CD8-positive, alpha-beta memory T cell (primary cell): Measurements from ENCODE around the gene PEX6. TPM values are rescaled to one million over a fixed set of nuclear protein-coding genes. Genes with fewer than 3 reads are reported as not detected.
A peak's percentile ranks its signal among the peaks of the same experiment; 100 is the strongest.

Experiments
- CTCF ChIA-PET: fragments of 350-600 bp; sonication (Branson Sonifier 250); formaldehyde crosslinking; loops from one replicate; lab custom pipeline; 2021; ENCODE audit warnings: antibody characterized with exemption; lab: Charles Lee
- POLR2A ChIA-PET: fragments of 350-600 bp; sonication (Branson Sonifier 250); formaldehyde crosslinking; loops from one replicate; lab custom pipeline; 2021; ENCODE audit warnings: antibody characterized with exemption; lab: Charles Lee
- DNase-seq, 5 donors: peaks; one replicate each; pipeline versions ENCODE4 v3.0.0 to v3.0.0-alpha.2; 2020 to 2022; ENCODE audit warnings: mixed read lengths in 1 of 5
- H3K27ac ChIP-seq: one replicate; pipeline ENCODE4 v1.7.0; 2013; ENCODE audit warnings: low read depth, mild to moderate bottlenecking, low read length, moderate library complexity
- H3K27me3 ChIP-seq: 2 replicates; pipeline ENCODE4 v1.7.0; 2013; ENCODE audit warnings: low read length, mild to moderate bottlenecking; ENCODE audit not compliant: insufficient read depth, poor library complexity, severe bottlenecking
- H3K36me3 ChIP-seq: 2 replicates; pipeline ENCODE4 v1.7.0; 2013; ENCODE audit warnings: mild to moderate bottlenecking, low read length, moderate library complexity; ENCODE audit not compliant: insufficient read depth
- H3K4me1 ChIP-seq: 2 replicates; pipeline ENCODE4 v1.7.0; 2013; ENCODE audit warnings: mild to moderate bottlenecking, low read length, moderate library complexity; ENCODE audit not compliant: insufficient read depth
- H3K4me3 ChIP-seq: 2 replicates; pipeline ENCODE4 v1.7.0; 2013; ENCODE audit warnings: mild to moderate bottlenecking, low read length
- H3K9me3 ChIP-seq: 2 replicates; pipeline ENCODE4 v1.7.0; 2013; ENCODE audit warnings: mild to moderate bottlenecking, low read length
- H3K27ac Mint-ChIP-seq, 8 donors: one replicate each; pipeline ENCODE4 v1.8.0; 2020 to 2021; ENCODE audit warnings: mixed read lengths in 8 of 8, mild to moderate bottlenecking in 6 of 8, inconsistent platforms in 3 of 8, moderate library complexity in 3 of 8
- H3K27me3 Mint-ChIP-seq, 2 donors: one replicate each; pipeline ENCODE4 v1.8.0; 2020 to 2021; ENCODE audit warnings: mixed read lengths in 2 of 2, mild to moderate bottlenecking in 1 of 2, moderate library complexity in 1 of 2
- H3K36me3 Mint-ChIP-seq, 3 donors: one replicate each; pipeline ENCODE4 v1.8.0; 2020 to 2021; ENCODE audit warnings: mixed read lengths in 3 of 3, inconsistent platforms in 1 of 3, mild to moderate bottlenecking in 1 of 3
- H3K4me1 Mint-ChIP-seq, 3 donors: one replicate each; pipeline ENCODE4 v1.8.0; 2020 to 2021; ENCODE audit warnings: mixed read lengths in 3 of 3, inconsistent platforms in 1 of 3, mild to moderate bottlenecking in 1 of 3
- H3K4me3 Mint-ChIP-seq, 7 donors: one replicate each; pipeline ENCODE4 v1.8.0; 2020 to 2021; ENCODE audit warnings: mixed read lengths in 7 of 7, mild to moderate bottlenecking in 6 of 7, moderate library complexity in 4 of 7, inconsistent platforms in 2 of 7
- H3K9me3 Mint-ChIP-seq, 5 donors: one replicate each; pipeline ENCODE4 v1.8.0; 2020 to 2022; ENCODE audit warnings: mixed read lengths in 5 of 5, mild to moderate bottlenecking in 3 of 5, moderate library complexity in 2 of 5, inconsistent platforms in 1 of 5
- polyA plus RNA-seq: library from polyadenylated mRNA; unstranded; fragments of 300-500 nt; fragmentation: Illumina TruSeq; gene quantifications from one replicate; pipeline ENCODE4 v1.2.3, GENCODE V29; 2021
- total RNA-seq, 2 experiments: library from RNA; stranded (reverse); gene quantifications; one replicate each; pipeline ENCODE4 v1.2.3, GENCODE V29; 2021

PEX6 gene
- total and polyA plus RNA-seq, 3 experiments from 2014 or later, result 14.6 to 20.6 (median 19.2) TPM

- POLR2A ChIA-PET, result interaction anchor here (0.6 kb wide), 1 partner anchor 993 kb away, joined by 3 read pairs; no protein-coding TSS in a partner anchor
- peaks cover 8 to 86% (median 18%) of the 10 kb centered on the region in 3 donors for H3K36me3 Mint-ChIP-seq
Observed at GRCh38 chr6:42938987-42939809, 39.8 kb downstream of the PEX6 start.

DNA sequence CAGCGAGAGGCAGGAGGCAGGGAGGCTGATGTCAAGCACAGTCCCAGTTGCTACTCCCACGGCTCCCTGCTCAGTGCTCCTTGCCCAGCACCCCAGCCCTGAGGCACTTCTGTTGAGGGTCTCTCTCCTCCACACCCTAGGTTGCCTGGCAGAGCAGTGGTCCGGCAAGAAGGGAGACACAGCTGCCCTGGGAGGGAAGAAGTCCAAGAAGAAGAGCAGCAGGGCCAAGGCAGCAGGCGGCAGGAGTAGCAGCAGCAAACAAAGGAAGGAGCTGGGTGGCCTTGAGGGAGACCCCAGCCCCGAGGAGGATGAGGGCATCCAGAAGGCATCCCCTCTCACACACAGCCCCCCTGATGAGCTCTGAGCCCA is 40.6 kb downstream of the PEX6 start:
- Histone ChIP-seq H3K27me3 (no peaks in the 10 kb centered on the region), H3K27ac (no peak overlapping the region), H3K36me3 (peaks cover 43% of the 10 kb centered on the region), H3K4me3 (no peak overlapping the region), H3K4me1 (peaks cover 4% of the 10 kb centered on the region), H3K9me3 (no peaks in the 10 kb centered on the region)
- CTCF ChIA-PET, result no interaction called here
- Mint-ChIP-seq H3K4me3 (no peak overlapping the region), H3K36me3 (peaks cover 8 to 86% (median 16%) of the 10 kb centered on the region in 3 donors), H3K27me3 (no peaks in the 10 kb centered on the region), H3K4me1 (peaks cover 20 to 35% (median 31%) of the 10 kb centered on the region in 3 donors), H3K27ac (peak overlapping the region in 5 of 8 donors; percentile 36 to 84 (median 73)), H3K9me3 (no peaks in the 10 kb centered on the region)
- POLR2A ChIA-PET, result interaction anchor here (0.6 kb wide), 1 partner anchor 992 kb away, joined by 3 read pairs; no protein-coding TSS in a partner anchor
- DNase-seq, result no peak

More at GRCh38 chr6:42938987-42939809, 39.8 kb downstream of the PEX6 start:
- Mint-ChIP-seq H3K9me3 (no peaks in the 10 kb centered on the region), H3K27me3 (no peaks in the 10 kb centered on the region), H3K27ac (peak overlapping the region in 4 of 8 donors; percentile 11 to 97 (median 54)), H3K4me3 (no peak overlapping the region), H3K4me1 (peaks cover 13 to 27% (median 23%) of the 10 kb centered on the region in 3 donors)
- Histone ChIP-seq H3K4me3 (no peak overlapping the region), H3K27me3 (no peaks in the 10 kb centered on the region), H3K27ac (no peak overlapping the region), H3K9me3 (no peaks in the 10 kb centered on the region), H3K36me3 (peaks cover 42% of the 10 kb centered on the region), H3K4me1 (no peaks in the 10 kb centered on the region)
- DNase-seq, result peak in 1 of 5 donors; percentile 8
- CTCF ChIA-PET, result no interaction called here

DNA sequence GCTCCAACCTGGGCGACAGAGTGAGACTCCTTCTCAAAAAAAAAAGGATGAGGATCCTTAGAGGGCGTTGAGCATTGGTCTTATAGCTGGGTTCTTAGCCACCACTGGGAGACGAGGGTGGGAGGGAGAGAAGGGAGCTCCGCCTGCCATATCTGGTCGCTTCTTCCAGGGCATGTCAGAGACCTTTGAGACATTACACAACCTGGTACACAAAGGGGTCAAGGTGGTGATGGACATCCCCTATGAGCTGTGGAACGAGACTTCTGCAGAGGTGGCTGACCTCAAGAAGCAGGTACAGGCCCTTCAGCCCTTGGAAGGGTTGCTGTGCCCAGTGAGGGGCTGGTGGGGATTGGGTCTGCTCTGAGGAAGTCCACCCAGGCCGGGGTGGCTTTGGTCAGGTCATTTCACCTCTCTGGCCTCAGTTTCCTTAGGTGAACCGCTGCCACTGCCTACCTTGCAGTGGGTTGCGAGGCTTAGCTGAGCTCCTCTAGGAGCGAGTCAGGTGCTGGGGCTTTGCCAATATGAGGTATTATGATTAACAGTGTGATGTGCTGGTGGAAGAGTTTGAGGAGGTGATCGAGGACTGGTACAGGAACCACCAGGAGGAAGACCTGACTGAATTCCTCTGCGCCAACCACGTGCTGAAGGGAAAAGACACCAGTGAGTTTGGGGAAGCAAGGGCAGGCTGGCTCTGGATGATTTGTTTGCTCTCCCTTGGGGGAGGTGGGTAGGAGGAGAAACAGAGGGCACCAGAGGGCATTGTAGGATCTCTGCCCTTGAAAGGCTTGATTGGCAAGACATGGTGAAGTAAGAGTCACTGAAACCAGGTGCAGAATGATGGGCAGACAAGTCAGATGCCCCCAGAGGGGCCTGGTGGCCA is 41.2 kb downstream of the PEX6 start:
- Histone ChIP-seq H3K27me3 (no peaks in the 10 kb centered on the region), H3K9me3 (no peaks in the 10 kb centered on the region), H3K27ac (no peak overlapping the region), H3K4me3 (no peak overlapping the region), H3K36me3 (peaks cover 43% of the 10 kb centered on the region), H3K4me1 (peaks cover 10% of the 10 kb centered on the region)
- H3K36me3 Mint-ChIP-seq, result peaks cover 8 to 88% (median 15%) of the 10 kb centered on the region in 3 donors
- peak overlapping the region in 6 of 8 donors; percentile 36 to 84 (median 74) for H3K27ac Mint-ChIP-seq
- ChIA-PET CTCF (interaction anchor here (0.7 kb wide), 1 partner anchor 9 kb away, joined by 3 read pairs; the partner anchor contains the start of gene CNPY3), POLR2A (no interaction called here)
- H3K4me3 Mint-ChIP-seq, result no peak overlapping the region
- H3K27me3 Mint-ChIP-seq, result no peaks in the 10 kb centered on the region
- peaks cover 26 to 41% (median 37%) of the 10 kb centered on the region in 3 donors for H3K4me1 Mint-ChIP-seq
- no peak for DNase-seq
- H3K9me3 Mint-ChIP-seq, result no peaks in the 10 kb centered on the region

GRCh38 chr6:42936398-42936797 is 42.6 kb downstream of the PEX6 start:
- Histone ChIP-seq H3K27me3 (no peaks in the 10 kb centered on the region), H3K27ac (no peak overlapping the region), H3K36me3 (peaks cover 43% of the 10 kb centered on the region), H3K4me3 (no peak overlapping the region), H3K9me3 (no peaks in the 10 kb centered on the region), H3K4me1 (peaks cover 24% of the 10 kb centered on the region)
- CTCF ChIA-PET, result no interaction called here
- no peak for DNase-seq
- Mint-ChIP-seq H3K9me3 (no peaks in the 10 kb centered on the region), H3K27ac (peak overlapping the region in 3 of 8 donors; percentile 21 to 51 (median 40)), H3K4me3 (peak overlapping the region in 1 of 7 donors; percentile 40), H3K36me3 (peaks cover 8 to 92% (median 18%) of the 10 kb centered on the region in 3 donors), H3K27me3 (no peaks in the 10 kb centered on the region), H3K4me1 (peaks cover 37 to 54% (median 49%) of the 10 kb centered on the region in 3 donors)
- POLR2A ChIA-PET, result no interaction called here

DNA sequence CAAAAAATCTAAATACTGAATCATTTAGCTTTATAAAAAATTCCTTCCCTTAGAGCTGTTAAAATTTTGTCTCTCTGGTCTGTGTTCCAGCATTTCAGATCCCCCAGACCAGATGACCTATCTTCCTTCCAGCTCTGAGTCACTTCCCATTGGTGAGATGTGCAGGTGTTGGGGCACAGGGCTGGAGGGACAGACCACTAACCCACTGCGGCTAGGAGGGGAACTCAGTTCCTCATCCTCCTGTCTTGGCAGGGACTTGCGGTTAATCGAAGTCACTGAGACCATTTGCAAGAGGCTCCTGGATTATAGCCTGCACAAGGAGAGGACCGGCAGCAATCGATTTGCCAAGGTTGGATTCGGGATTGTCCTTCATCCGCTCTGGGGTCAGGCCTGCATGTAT is 43.7 kb downstream of the PEX6 start:
- POLR2A ChIA-PET, result no interaction called here
- Histone ChIP-seq H3K27me3 (no peaks in the 10 kb centered on the region), H3K36me3 (peaks cover 43% of the 10 kb centered on the region), H3K4me3 (no peak overlapping the region), H3K9me3 (no peaks in the 10 kb centered on the region), H3K4me1 (peaks cover 34% of the 10 kb centered on the region), H3K27ac (no peak overlapping the region)
- DNase-seq, result no peak
- CTCF ChIA-PET, result interaction anchor here (0.6 kb wide), 1 partner anchor 42 kb away, joined by 3 read pairs; no protein-coding TSS in a partner anchor
- no peaks in the 10 kb centered on the region for H3K9me3 Mint-ChIP-seq
- peak overlapping the region in 4 of 8 donors; percentile 33 to 77 (median 56) for H3K27ac Mint-ChIP-seq
- H3K4me1 Mint-ChIP-seq, result peaks cover 45 to 65% (median 59%) of the 10 kb centered on the region in 3 donors
- no peak overlapping the region for H3K4me3 Mint-ChIP-seq
- peaks cover 8 to 86% (median 18%) of the 10 kb centered on the region in 3 donors for H3K36me3 Mint-ChIP-seq
- H3K27me3 Mint-ChIP-seq, result no peaks in the 10 kb centered on the region

DNA sequence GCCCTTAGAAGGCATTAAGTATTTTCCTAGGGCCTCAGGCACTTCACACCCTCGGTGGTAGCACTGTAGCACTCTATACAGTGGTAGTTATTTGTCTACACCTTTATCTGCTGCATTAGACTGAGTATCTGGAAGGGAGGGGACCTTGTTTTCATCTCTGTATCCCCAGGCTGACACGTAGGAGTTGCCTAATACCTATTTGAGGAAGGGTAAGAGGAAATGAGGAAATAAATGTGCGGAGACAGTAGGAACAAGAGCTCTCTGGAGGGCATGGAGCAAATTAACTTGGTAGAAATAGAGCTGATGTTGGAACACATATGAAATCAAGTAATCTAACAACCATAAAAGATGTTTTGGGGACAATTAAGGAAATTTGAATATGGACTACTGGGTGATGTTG is 45.8 kb downstream of the PEX6 start:
- no peak for DNase-seq
- H3K4me3 Mint-ChIP-seq, result peak overlapping the region; percentile 47 to 84 (median 70)
- no peaks in the 10 kb centered on the region for H3K9me3 ChIP-seq
- peaks cover 57 to 75% (median 72%) of the 10 kb centered on the region in 3 donors for H3K4me1 Mint-ChIP-seq
- H3K36me3 ChIP-seq, result peaks cover 35% of the 10 kb centered on the region
- H3K36me3 Mint-ChIP-seq, result peaks cover 8 to 79% (median 19%) of the 10 kb centered on the region in 3 donors
- peaks cover 42% of the 10 kb centered on the region for H3K4me1 ChIP-seq
- ChIA-PET CTCF (no interaction called here), POLR2A (interaction anchor here (0.6 kb wide), 1 partner anchor 34 kb away, joined by 3 read pairs; no protein-coding TSS in a partner anchor)
- H3K27me3 Mint-ChIP-seq, result peaks cover 0 to 2% of the 10 kb centered on the region in 2 donors
- H3K27me3 ChIP-seq, result no peaks in the 10 kb centered on the region
- H3K27ac Mint-ChIP-seq, result peak overlapping the region in 7 of 8 donors; percentile 64 to 98 (median 94)
- H3K9me3 Mint-ChIP-seq, result no peaks in the 10 kb centered on the region
- H3K27ac ChIP-seq, result no peak overlapping the region
- no peak overlapping the region for H3K4me3 ChIP-seq

GRCh38 chr6:42932412-42932811 is 46.6 kb downstream of the PEX6 start:
- peaks cover 4 to 71% (median 15%) of the 10 kb centered on the region in 3 donors for H3K36me3 Mint-ChIP-seq
- peaks cover 0 to 2% of the 10 kb centered on the region in 2 donors for H3K27me3 Mint-ChIP-seq
- H3K27ac ChIP-seq, result no peak overlapping the region
- peaks cover 55 to 72% (median 68%) of the 10 kb centered on the region in 3 donors for H3K4me1 Mint-ChIP-seq
- H3K4me3 ChIP-seq, result peak overlapping the region; percentile 13
- H3K36me3 ChIP-seq, result peaks cover 28% of the 10 kb centered on the region
- H3K9me3 ChIP-seq, result no peaks in the 10 kb centered on the region
- peaks cover 45% of the 10 kb centered on the region for H3K4me1 ChIP-seq
- H3K9me3 Mint-ChIP-seq, result no peaks in the 10 kb centered on the region
- H3K27me3 ChIP-seq, result no peaks in the 10 kb centered on the region
- DNase-seq, result no peak
- H3K4me3 Mint-ChIP-seq, result peak overlapping the region; percentile 55 to 84 (median 72)
- CTCF ChIA-PET, result no interaction called here
- peak overlapping the region; percentile 84 to 98 (median 94) for H3K27ac Mint-ChIP-seq
- POLR2A ChIA-PET, result no interaction called here
